Mucosa of rectum (tissue), 2 donors: ENCODE results near the gene PDE4B.

Experiments used
- H3K27ac ChIP-seq, 2 donors: one replicate each; pipeline ENCODE4 v1.7.0; 2013; ENCODE audit warnings: inconsistent platforms in 2 of 2, low read depth in 2 of 2, low read length in 2 of 2
- H3K27me3 ChIP-seq, 2 donors: one replicate each; pipeline ENCODE4 v1.7.0; 2013; ENCODE audit warnings: low read length in 2 of 2; ENCODE audit not compliant: control insufficient read depth in 2 of 2, insufficient read depth in 2 of 2
- H3K36me3 ChIP-seq, 2 donors: one replicate each; pipeline ENCODE4 v1.7.0; 2013; ENCODE audit warnings: low read length in 2 of 2; ENCODE audit not compliant: control insufficient read depth in 2 of 2, insufficient read depth in 2 of 2
- H3K4me1 ChIP-seq, 2 donors: one replicate each; pipeline ENCODE4 v1.7.0; 2013; ENCODE audit warnings: low read length in 2 of 2, mild to moderate bottlenecking in 1 of 2; ENCODE audit not compliant: control insufficient read depth in 2 of 2, insufficient read depth in 2 of 2
- H3K4me3 ChIP-seq, 2 donors: one replicate each; pipeline ENCODE4 v1.7.0; 2013; ENCODE audit warnings: low read length in 2 of 2
- H3K9ac ChIP-seq, 2 donors: one replicate each; pipeline ENCODE4 v1.7.0; 2013; ENCODE audit warnings: low read length in 2 of 2, low read depth in 1 of 2, mild to moderate bottlenecking in 1 of 2
- H3K9me3 ChIP-seq, 2 donors: one replicate each; pipeline ENCODE4 v1.7.0; 2013; ENCODE audit warnings: low read length in 2 of 2; ENCODE audit not compliant: control insufficient read depth in 2 of 2
- donor health status: healthy.
- donor health status: Normal muscosa, but diverticular disease.

Gene PDE4B

GRCh38 chr1:66292305-66292704 is 499.6 kb downstream of the PDE4B start:
- Histone ChIP-seq H3K9ac (no peak overlapping the region), H3K36me3 (no peaks in the 10 kb centered on the region), H3K27me3 (no peaks in the 10 kb centered on the region), H3K4me1 (no peaks in the 10 kb centered on the region), H3K9me3 (no peaks in the 10 kb centered on the region), H3K27ac (no peak overlapping the region), H3K4me3 (no peak overlapping the region)

GRCh38 chr1:66292944-66293343 is 500.2 kb downstream of the PDE4B start:
- H3K4me3 ChIP-seq: no peak overlapping the region
- no peak overlapping the region for H3K27ac ChIP-seq
- no peak overlapping the region for H3K9ac ChIP-seq
- H3K9me3 ChIP-seq: no peaks in the 10 kb centered on the region
- no peaks in the 10 kb centered on the region for H3K36me3 ChIP-seq
- H3K4me1 ChIP-seq: no peaks in the 10 kb centered on the region
- no peaks in the 10 kb centered on the region for H3K27me3 ChIP-seq

DNA sequence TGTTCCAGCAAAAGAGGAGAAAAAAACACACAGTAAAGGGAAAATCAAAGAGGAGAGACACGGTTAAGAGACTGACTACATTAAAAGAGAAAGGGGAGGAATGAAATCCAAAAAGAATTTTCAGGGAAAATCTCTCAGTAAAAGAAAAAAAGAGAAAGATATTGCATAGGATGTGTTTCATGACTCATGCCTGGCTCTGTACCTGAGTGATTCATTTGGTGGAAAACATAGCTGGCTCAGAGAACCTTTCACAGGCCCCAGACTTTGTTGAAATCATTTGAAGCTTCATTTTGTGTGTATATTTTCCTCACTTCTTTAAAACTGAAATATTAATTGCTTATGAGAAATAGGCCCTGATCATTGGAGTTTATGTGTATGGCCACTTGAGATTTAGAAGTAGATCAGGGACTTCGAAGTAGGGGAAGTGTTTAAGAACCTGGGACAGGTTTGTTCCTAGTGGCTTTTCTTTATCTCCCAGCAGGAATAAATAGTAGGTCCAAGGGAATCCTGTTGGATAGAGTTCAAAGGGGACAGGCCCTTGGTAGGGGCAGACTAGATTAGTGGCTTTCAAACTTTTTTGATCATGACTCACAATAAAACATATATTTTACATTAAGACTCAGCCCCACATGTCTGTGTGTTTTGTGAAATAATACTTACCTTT is 502.1 kb downstream of the PDE4B start:
- H3K27ac ChIP-seq: no peak overlapping the region
- no peaks in the 10 kb centered on the region for H3K27me3 ChIP-seq
- no peak overlapping the region for H3K4me3 ChIP-seq
- no peak overlapping the region for H3K9ac ChIP-seq
- H3K36me3 ChIP-seq: no peaks in the 10 kb centered on the region
- no peaks in the 10 kb centered on the region for H3K4me1 ChIP-seq
- H3K9me3 ChIP-seq: no peaks in the 10 kb centered on the region

DNA sequence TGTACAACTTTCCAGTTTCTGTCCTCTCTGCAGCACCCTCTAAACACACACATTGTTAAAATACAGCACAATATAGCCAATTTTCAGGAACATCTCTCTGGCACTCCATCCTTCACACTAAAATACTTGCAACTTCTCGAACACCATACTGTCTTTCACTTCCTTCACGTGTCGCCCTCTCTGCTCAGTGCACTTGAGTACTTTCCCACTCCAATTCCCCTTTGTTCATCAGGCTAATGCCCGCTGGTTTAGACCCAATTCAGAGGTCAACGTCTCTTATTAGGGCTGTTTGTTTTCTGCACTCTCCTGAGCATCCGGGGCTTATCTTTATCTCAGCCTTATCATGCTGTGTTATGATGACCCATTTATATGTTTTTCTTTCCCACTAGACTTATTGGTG is 503.1 kb downstream of the PDE4B start:
- no peaks in the 10 kb centered on the region for H3K4me1 ChIP-seq
- H3K9ac ChIP-seq: no peak overlapping the region
- H3K27me3 ChIP-seq: no peaks in the 10 kb centered on the region
- no peaks in the 10 kb centered on the region for H3K36me3 ChIP-seq
- no peak overlapping the region for H3K27ac ChIP-seq
- H3K9me3 ChIP-seq: no peaks in the 10 kb centered on the region
- H3K4me3 ChIP-seq: no peak overlapping the region

GRCh38 chr1:66296370-66296769 is 503.7 kb downstream of the PDE4B start:
- no peak overlapping the region for H3K27ac ChIP-seq
- no peaks in the 10 kb centered on the region for H3K4me1 ChIP-seq
- H3K4me3 ChIP-seq: no peak overlapping the region
- H3K36me3 ChIP-seq: no peaks in the 10 kb centered on the region
- H3K9me3 ChIP-seq: no peaks in the 10 kb centered on the region
- no peaks in the 10 kb centered on the region for H3K27me3 ChIP-seq
- no peak overlapping the region for H3K9ac ChIP-seq

DNA sequence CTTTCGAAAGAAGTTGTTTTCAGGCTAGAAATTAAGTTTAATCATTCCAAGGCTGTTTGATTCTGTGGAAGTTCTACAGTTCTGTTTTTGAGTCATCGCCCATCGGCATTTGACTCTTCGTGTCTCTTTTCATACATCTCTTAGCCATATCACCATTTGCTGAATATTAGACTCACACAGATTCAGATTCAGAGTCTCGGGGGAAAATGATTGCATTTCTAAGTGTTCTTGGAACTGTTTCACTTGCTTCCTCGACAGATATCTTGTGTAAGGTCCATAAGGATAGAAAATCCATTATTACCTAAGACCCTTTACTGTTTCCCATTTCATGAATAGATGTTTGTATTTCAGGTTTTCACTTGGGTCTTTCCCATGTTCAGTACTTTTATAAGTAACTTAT is 504.3 kb downstream of the PDE4B start:
- H3K4me3 ChIP-seq: no peak overlapping the region
- H3K36me3 ChIP-seq: no peaks in the 10 kb centered on the region
- no peak overlapping the region for H3K27ac ChIP-seq
- peaks cover 0 to 5% of the 10 kb centered on the region in 2 donors for H3K4me1 ChIP-seq
- no peak overlapping the region for H3K9ac ChIP-seq
- no peaks in the 10 kb centered on the region for H3K27me3 ChIP-seq
- H3K9me3 ChIP-seq: no peaks in the 10 kb centered on the region

- no peak overlapping the region for H3K9ac ChIP-seq
- H3K27me3 ChIP-seq: no peaks in the 10 kb centered on the region
- no peak overlapping the region for H3K4me3 ChIP-seq
- H3K9me3 ChIP-seq: no peaks in the 10 kb centered on the region
- H3K36me3 ChIP-seq: no peaks in the 10 kb centered on the region
- H3K27ac ChIP-seq: no peak overlapping the region
- peaks cover 0 to 7% of the 10 kb centered on the region in 2 donors for H3K4me1 ChIP-seq
Measured at GRCh38 chr1:66298464-66298863, 505.8 kb downstream of the PDE4B start.

DNA sequence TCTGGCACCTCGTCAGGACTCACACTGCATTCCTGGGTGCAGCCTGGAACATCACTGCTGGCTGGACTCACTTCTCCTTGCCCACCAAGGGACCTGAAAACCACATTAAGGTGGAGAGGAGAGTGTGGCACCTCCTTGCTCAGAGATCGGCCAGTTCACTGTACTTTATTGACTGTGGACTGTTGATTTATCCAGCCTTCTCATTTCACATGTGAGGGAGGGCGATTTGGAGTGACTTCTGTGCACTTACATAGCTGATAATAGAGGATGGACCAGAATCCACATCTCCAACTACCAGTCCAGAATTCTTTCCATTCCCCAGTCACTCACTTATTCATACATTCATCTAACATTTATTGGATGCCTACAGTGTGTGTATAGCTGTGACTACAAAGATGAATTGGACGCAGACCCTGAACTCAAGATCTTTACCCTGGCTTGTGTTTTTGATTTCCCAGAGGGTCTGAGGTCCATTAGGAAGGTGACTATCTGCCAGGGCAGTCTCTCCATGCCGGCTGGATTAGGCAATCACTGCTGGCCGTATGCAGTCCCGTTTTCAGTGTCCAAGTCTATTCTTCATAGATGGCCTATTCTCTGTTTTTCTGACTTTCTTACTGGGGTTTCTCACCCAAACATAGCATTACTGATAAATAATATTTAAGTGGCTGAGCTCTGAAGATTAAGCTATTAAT is 507.7 kb downstream of the PDE4B start:
- Histone ChIP-seq H3K4me1 (peaks cover 0 to 7% of the 10 kb centered on the region in 2 donors), H3K4me3 (no peak overlapping the region), H3K9me3 (no peaks in the 10 kb centered on the region), H3K36me3 (no peaks in the 10 kb centered on the region), H3K9ac (peak overlapping the region in 1 of 2 donors; percentile 24), H3K27me3 (no peaks in the 10 kb centered on the region), H3K27ac (peak overlapping the region; percentile 26 to 67)

DNA sequence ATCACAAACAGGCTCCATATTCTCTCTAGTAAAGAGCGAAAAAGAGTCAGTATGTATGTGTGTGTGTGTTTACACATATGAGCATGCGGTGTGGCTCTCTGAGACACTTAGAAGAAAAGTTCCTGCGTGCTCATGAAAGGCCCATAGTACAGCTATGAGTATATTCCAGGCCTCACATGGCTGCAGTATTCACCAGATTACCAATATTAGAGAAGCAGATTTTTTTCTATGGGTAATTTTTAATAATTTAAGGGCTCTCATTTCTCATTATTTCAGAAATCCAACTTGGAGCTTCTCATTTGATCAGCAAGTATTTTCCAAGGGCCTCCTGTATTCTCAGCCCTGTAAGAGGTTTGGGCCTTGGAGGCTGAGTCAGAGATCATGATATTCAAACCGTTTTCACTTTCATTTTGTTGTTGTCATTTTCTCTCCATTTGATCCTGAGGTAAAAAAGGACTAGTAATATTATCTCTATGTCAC is 508.3 kb downstream of the PDE4B start:
- peak overlapping the region; percentile 26 to 67 for H3K27ac ChIP-seq
- H3K4me1 ChIP-seq: peaks cover 0 to 7% of the 10 kb centered on the region in 2 donors
- H3K4me3 ChIP-seq: peak overlapping the region in 1 of 2 donors; percentile 29
- no peaks in the 10 kb centered on the region for H3K9me3 ChIP-seq
- H3K27me3 ChIP-seq: no peaks in the 10 kb centered on the region
- no peaks in the 10 kb centered on the region for H3K36me3 ChIP-seq
- peak overlapping the region in 1 of 2 donors; percentile 24 for H3K9ac ChIP-seq

GRCh38 chr1:66302184-66302742 is 509.6 kb downstream of the PDE4B start:
- Histone ChIP-seq H3K4me3 (no peak overlapping the region), H3K9me3 (no peaks in the 10 kb centered on the region), H3K27ac (no peak overlapping the region), H3K9ac (no peak overlapping the region), H3K27me3 (no peaks in the 10 kb centered on the region), H3K4me1 (peaks cover 0 to 7% of the 10 kb centered on the region in 2 donors), H3K36me3 (no peaks in the 10 kb centered on the region)
